HUES64 (cell line): ENCODE data around the gene GHRH.

Experiments used
- H3K27ac ChIP-seq: 2 replicates; pipeline ENCODE4 v1.7.0; 2013; ENCODE audit warnings: low read depth, low read length, inconsistent platforms
- H3K27me3 ChIP-seq: 2 replicates; pipeline ENCODE4 v1.6.1; 2013; ENCODE audit warnings: mild to moderate bottlenecking, low read length; ENCODE audit not compliant: insufficient read depth
- H3K36me3 ChIP-seq: 2 replicates; pipeline ENCODE4 v1.6.1; 2013; ENCODE audit warnings: mild to moderate bottlenecking, low read length; ENCODE audit not compliant: insufficient read depth
- H3K4me1 ChIP-seq: 2 replicates; pipeline ENCODE4 v1.6.1; 2013; ENCODE audit warnings: mild to moderate bottlenecking, low read length, moderate library complexity; ENCODE audit not compliant: insufficient read depth
- H3K4me3 ChIP-seq: 2 replicates; pipeline ENCODE4 v1.5.1; 2013; ENCODE audit warnings: mild to moderate bottlenecking, low read length, moderate library complexity
- H3K9ac ChIP-seq: 2 replicates; pipeline ENCODE4 v1.6.1; 2013; ENCODE audit warnings: mild to moderate bottlenecking, low read depth, low read length
- H3K9me3 ChIP-seq: 2 replicates; pipeline ENCODE4 v1.6.1; 2013; ENCODE audit warnings: low read depth, low read length; ENCODE audit not compliant: insufficient read depth
- WGBS: fragments of 150-250, 120-280 bp; methylation state at CpG from one replicate; pipeline ENCODE4 v1.1.7; 2013; ENCODE audit warnings: missing lambda C conversion rate; 5-methylcytosine and 5-hydroxymethylcytosine counted together

GHRH gene

DNA sequence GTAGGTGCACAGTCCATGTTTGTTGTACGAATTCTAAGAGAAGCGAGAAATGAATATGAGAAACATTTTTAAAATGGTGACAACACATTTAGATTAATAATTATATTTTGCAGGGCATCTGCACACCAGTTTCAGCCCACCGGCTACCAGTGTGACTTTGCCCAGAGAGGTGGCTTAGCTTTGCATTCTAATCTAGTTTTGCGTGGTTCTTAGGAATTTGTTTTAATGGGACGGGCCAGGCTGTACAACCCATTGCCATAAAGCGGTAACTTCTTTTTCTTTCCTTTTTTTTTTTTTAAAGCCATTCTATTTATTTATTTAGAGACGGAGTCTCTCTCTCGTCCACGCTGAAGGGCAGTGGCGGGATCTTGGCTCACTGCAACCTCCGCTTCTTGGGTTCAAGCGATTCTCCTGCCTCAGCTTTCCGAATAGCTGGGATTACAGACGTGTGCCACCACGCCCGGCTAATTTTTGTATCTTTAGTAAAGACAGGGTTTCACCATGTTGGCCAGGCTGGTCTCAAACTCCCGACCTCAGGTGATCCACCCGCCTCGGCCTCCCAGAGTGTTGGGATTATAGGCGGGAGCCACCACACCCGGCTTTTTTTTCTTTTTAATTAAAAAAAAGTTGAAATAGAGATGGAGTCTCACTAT lies 28.7 kb upstream of the GHRH start:
- WGBS: 80% methylated on average over 21 of the region's 21 CpGs

GRCh38 chr20:37288091-37288490 lies 26.5 kb upstream of the GHRH start:
- Histone ChIP-seq H3K4me1 (peaks cover 3% of the 10 kb centered on the region; the same call in 1 of the 2 replicates), H3K27ac (no peak overlapping the region), H3K9me3 (peaks cover under 1% of the 10 kb centered on the region; the same call in 1 of the 2 replicates), H3K4me3 (no peak overlapping the region), H3K9ac (no peak overlapping the region), H3K36me3 (peaks cover 12% of the 10 kb centered on the region), H3K27me3 (peaks cover 5% of the 10 kb centered on the region; the same call in 1 of the 2 replicates)
- WGBS: 95% methylated on average over 4 of the region's 4 CpGs

More for the DNA sequence above, 28.7 kb upstream of the GHRH start:
- Histone ChIP-seq H3K27ac (peak overlapping the region; percentile 95), H3K4me1 (peaks cover 9% of the 10 kb centered on the region; the same call in 1 of the 2 replicates), H3K36me3 (peaks cover 16% of the 10 kb centered on the region), H3K9ac (peak overlapping the region; percentile 95), H3K9me3 (peaks cover 4% of the 10 kb centered on the region; the same call in 1 of the 2 replicates), H3K4me3 (peak overlapping the region; percentile 98), H3K27me3 (peaks cover 5% of the 10 kb centered on the region; the same call in 1 of the 2 replicates)

GRCh38 chr20:37285664-37286374 lies 24.2 kb upstream of the GHRH start:
- Histone ChIP-seq H3K4me1 (peaks cover 3% of the 10 kb centered on the region; the same call in 1 of the 2 replicates), H3K4me3 (no peak overlapping the region), H3K36me3 (no peaks in the 10 kb centered on the region), H3K27ac (no peak overlapping the region), H3K9ac (no peak overlapping the region), H3K9me3 (no peaks in the 10 kb centered on the region), H3K27me3 (peaks cover 5% of the 10 kb centered on the region; the same call in 1 of the 2 replicates)
- WGBS: 89% methylated on average over 12 of the region's 12 CpGs

- Histone ChIP-seq H3K27me3 (peaks cover 5% of the 10 kb centered on the region; the same call in 1 of the 2 replicates), H3K4me3 (no peak overlapping the region), H3K4me1 (peaks cover 10% of the 10 kb centered on the region), H3K27ac (no peak overlapping the region), H3K9ac (no peak overlapping the region), H3K9me3 (no peaks in the 10 kb centered on the region), H3K36me3 (no peaks in the 10 kb centered on the region)
- WGBS: 94% methylated on average over 6 of the region's 6 CpGs
Observed at GRCh38 chr20:37284691-37285161, 23.1 kb upstream of the GHRH start.

DNA sequence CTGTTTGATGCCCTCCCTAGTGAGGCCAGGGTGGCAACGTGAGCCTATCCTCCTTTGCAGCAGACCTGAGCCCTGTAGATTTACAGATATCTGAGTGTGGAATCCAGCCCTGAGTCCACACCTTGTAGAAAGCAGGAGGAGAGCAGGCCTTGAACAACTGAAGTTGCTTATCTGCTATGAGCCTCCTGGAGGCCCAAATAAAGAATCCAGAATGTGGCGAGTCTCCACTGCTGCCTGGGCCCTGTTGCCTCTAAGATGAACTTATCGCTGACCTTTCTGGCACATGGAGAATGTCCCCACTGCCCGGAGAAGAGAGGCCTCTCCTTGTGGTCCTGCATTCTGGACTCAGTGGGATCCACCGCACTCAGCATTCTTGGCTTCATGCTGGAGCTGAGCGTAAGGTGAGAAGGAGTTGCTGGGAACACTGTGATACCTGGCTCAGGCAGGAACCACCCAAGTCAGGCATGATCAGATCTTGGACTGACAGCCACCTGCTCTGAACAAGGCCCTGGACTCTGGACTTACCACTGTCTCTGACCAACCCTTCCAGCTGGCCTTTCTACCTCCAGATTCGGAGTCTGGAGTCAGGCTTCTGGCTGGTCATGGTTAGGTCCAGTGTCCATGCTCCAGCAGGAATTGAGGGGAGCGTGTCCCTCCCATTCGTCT lies 22.0 kb upstream of the GHRH start:
- Histone ChIP-seq H3K27me3 (peaks cover 5% of the 10 kb centered on the region; the same call in 1 of the 2 replicates), H3K4me3 (no peak overlapping the region), H3K27ac (no peak overlapping the region), H3K9ac (no peak overlapping the region), H3K4me1 (peaks cover 13% of the 10 kb centered on the region), H3K9me3 (no peaks in the 10 kb centered on the region), H3K36me3 (no peaks in the 10 kb centered on the region)
- 97% methylated on average over 9 of the region's 9 CpGs for WGBS

DNA sequence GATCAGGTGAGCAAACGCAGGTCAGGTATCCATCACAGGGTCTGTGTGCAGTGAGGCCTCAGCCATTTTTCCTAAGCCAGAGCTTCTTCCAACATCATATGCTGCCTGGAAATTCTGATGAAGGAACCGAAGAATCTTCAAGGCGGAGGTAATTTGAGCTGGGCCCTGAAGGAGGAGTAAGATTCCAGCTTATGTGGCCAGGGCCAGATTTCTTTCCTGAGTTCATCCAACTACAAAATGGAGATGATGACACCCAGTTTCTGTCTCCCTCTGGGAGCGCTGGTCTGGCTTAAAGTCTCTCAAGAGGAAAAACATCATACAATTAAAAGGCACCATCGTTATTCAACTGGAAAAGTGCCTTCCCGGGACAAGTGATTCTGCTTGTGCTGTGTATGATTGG lies 20.9 kb upstream of the GHRH start:
- no peak overlapping the region for H3K27ac ChIP-seq
- H3K9ac ChIP-seq: no peak overlapping the region
- no peak overlapping the region for H3K4me3 ChIP-seq
- 80% methylated on average over 6 of the region's 6 CpGs for WGBS
- no peaks in the 10 kb centered on the region for H3K27me3 ChIP-seq
- no peaks in the 10 kb centered on the region for H3K36me3 ChIP-seq
- no peaks in the 10 kb centered on the region for H3K9me3 ChIP-seq
- H3K4me1 ChIP-seq: peaks cover 13% of the 10 kb centered on the region

DNA sequence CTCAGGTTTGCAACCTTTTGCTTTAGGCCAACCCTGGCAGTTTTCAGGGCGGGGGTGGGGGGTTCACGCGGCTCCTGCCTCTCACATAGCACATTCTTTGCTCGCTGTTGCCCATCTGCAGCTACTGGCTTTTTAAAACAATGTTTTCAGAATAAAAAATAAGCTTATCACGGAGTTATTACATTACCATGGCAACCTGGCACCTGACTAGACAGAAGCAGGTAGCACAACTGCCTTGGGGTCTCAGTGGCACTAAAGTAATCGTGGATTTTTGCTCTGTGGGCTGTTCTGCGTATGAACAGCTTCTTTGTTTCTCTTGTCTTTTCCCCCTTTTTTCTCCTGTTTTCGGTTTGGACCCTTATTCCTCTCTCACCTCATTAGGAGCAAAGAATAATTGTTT lies 18.8 kb upstream of the GHRH start:
- Histone ChIP-seq H3K9ac (no peak overlapping the region), H3K4me3 (no peak overlapping the region), H3K36me3 (no peaks in the 10 kb centered on the region), H3K4me1 (peaks cover 10% of the 10 kb centered on the region; the same call in 1 of the 2 replicates), H3K27ac (no peak overlapping the region), H3K9me3 (no peaks in the 10 kb centered on the region), H3K27me3 (no peaks in the 10 kb centered on the region)
- 86% methylated on average over 8 of the region's 8 CpGs for WGBS

DNA sequence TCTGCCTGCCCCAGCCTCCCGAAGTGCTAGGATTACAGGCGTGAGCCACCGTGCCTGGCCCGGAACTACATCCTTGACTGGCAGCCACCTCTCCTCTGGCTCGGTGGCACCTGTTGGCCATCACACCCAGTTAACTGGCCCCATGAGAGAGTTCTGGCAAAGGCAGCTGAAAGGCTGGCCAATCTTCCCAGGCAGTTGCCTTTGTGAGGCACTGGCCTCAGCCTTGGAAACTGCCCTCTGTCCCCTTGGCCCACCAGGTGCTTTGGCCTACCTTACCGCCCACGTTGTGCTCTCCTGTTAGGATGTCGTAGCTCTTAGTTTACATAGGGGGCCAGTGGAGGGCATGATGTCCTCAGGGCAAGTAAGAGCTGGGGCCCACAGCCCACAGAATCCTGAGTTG lies 18.2 kb upstream of the GHRH start:
- Histone ChIP-seq H3K27me3 (no peaks in the 10 kb centered on the region), H3K4me1 (peaks cover 10% of the 10 kb centered on the region; the same call in 1 of the 2 replicates), H3K9ac (no peak overlapping the region), H3K27ac (no peak overlapping the region), H3K4me3 (no peak overlapping the region), H3K9me3 (no peaks in the 10 kb centered on the region), H3K36me3 (no peaks in the 10 kb centered on the region)
- WGBS: 71% methylated on average over 8 of the region's 8 CpGs

- Histone ChIP-seq H3K9me3 (no peaks in the 10 kb centered on the region), H3K4me1 (peaks cover 10% of the 10 kb centered on the region; the same call in 1 of the 2 replicates), H3K27ac (no peak overlapping the region), H3K27me3 (no peaks in the 10 kb centered on the region), H3K9ac (no peak overlapping the region), H3K36me3 (no peaks in the 10 kb centered on the region), H3K4me3 (no peak overlapping the region)
- 73% methylated on average over 10 of the region's 12 CpGs for WGBS
Observed at GRCh38 chr20:37278966-37279590, 17.5 kb upstream of the GHRH start.

- Histone ChIP-seq H3K27me3 (no peaks in the 10 kb centered on the region), H3K9ac (no peak overlapping the region), H3K27ac (no peak overlapping the region), H3K9me3 (no peaks in the 10 kb centered on the region), H3K4me3 (no peak overlapping the region), H3K4me1 (peaks cover 10% of the 10 kb centered on the region; the same call in 1 of the 2 replicates), H3K36me3 (no peaks in the 10 kb centered on the region)
- WGBS: 83% methylated on average over 1 of the region's 2 CpGs
Observed at GRCh38 chr20:37277253-37277593, 15.6 kb upstream of the GHRH start.
